NOMO-1 (cell line): ENCODE data around the gene FADS3.
A peak's percentile ranks its signal among the peaks of the same experiment; 100 is the strongest.

Experiments used
- DNase-seq, 2 experiments: peaks; one replicate each; lab custom pipeline; 2025; ENCODE audit not compliant: unreplicated experiment in 2 of 2; lab: John Stamatoyannopoulos, UW

FADS3 gene

GRCh38 chr11:61900251-61900650 is 8.9 kb upstream of the FADS3 start:
- no peak for DNase-seq

- DNase-seq: peak; percentile 73 to 82
These were observed 7.9 kb upstream of the FADS3 start for GRCh38 chr11:61899146-61899841.

GRCh38 chr11:61898247-61898582 is 6.9 kb upstream of the FADS3 start:
- no peak for DNase-seq

- DNase-seq: peak; percentile 64 to 76
These were observed 6.3 kb upstream of the FADS3 start for GRCh38 chr11:61897387-61898246.

- no peak for DNase-seq
These were observed 5.5 kb upstream of the FADS3 start for GRCh38 chr11:61896665-61897386.

GRCh38 chr11:61895718-61896059 is 4.3 kb upstream of the FADS3 start:
- DNase-seq: no peak

GRCh38 chr11:61895046-61895717 is 3.8 kb upstream of the FADS3 start:
- no peak for DNase-seq

- DNase-seq: no peak
These were observed 2.6 kb upstream of the FADS3 start for GRCh38 chr11:61893981-61894380.

GRCh38 chr11:61892085-61892370 is 683 bp upstream of the FADS3 start:
- DNase-seq: no peak

- peak; percentile 31 to 58 for DNase-seq
These were observed 615 bp downstream of the FADS3 start for GRCh38 chr11:61890529-61891330.

GRCh38 chr11:61889831-61890230 is 1.5 kb downstream of the FADS3 start:
- no peak for DNase-seq

- DNase-seq: no peak
These were observed 2.8 kb downstream of the FADS3 start for GRCh38 chr11:61888590-61888989.

GRCh38 chr11:61887839-61888494 is 3.4 kb downstream of the FADS3 start:
- no peak for DNase-seq

GRCh38 chr11:61886643-61887042 is 4.7 kb downstream of the FADS3 start:
- DNase-seq: no peak

- DNase-seq: no peak
These were observed 5.4 kb downstream of the FADS3 start for GRCh38 chr11:61885784-61886580.

GRCh38 chr11:61885166-61885778 is 6.1 kb downstream of the FADS3 start:
- DNase-seq: no peak

- DNase-seq: no peak
These were observed 7.4 kb downstream of the FADS3 start for GRCh38 chr11:61883947-61884346.

- DNase-seq: no peak
These were observed 8.0 kb downstream of the FADS3 start for GRCh38 chr11:61883327-61883726.

GRCh38 chr11:61882879-61883278 is 8.5 kb downstream of the FADS3 start:
- DNase-seq: no peak
